HepG2 (cell line): ENCODE results near the gene PTGIS.

Experiments used
- CREB1 ChIP-seq, 2 experiments: fragments of 450-650 bp in 1 of 2; IDR thresholded peaks; 2 replicates each; pipeline ENCODE4 v1.6.1; 2016 to 2017; ENCODE audit warnings: control low read depth in 1 of 2, mild to moderate bottlenecking in 1 of 2, missing compliant biosample characterization in 1 of 2, missing genetic modification characterization in 1 of 2
- DNMT1 ChIP-seq: sonication (generic); formaldehyde crosslinking; IDR thresholded peaks from 2 replicates; pipeline ENCODE4 v1.5.1; 2020; ENCODE audit warnings: mild to moderate bottlenecking, missing genetic modification reagents
- JUN ChIP-seq: sonication (generic); formaldehyde crosslinking; IDR thresholded peaks from 2 replicates; pipeline ENCODE4 v1.4.0; 2020; ENCODE audit warnings: mild to moderate bottlenecking, missing genetic modification reagents
- KAT7 ChIP-seq: IDR thresholded peaks from 2 replicates; pipeline ENCODE4 v1.6.1; 2018; ENCODE audit warnings: borderline replicate concordance, missing compliant biosample characterization
- MTF2 ChIP-seq: sonication (generic); formaldehyde crosslinking; IDR thresholded peaks from 2 replicates; pipeline ENCODE4 v1.5.0; 2020; ENCODE audit warnings: missing genetic modification reagents, borderline replicate concordance
- POLR2A ChIP-seq, 2 experiments: IDR thresholded peaks; 2 replicates each; pipeline ENCODE4 v1.6.1; 2011; ENCODE audit warnings: low read depth in 2 of 2, low read length in 2 of 2, mild to moderate bottlenecking in 1 of 2, moderate library complexity in 1 of 2; ENCODE audit not compliant: insufficient read depth in 1 of 2
- PRDM15 ChIP-seq: sonication (generic); formaldehyde crosslinking; IDR thresholded peaks from 2 replicates; pipeline ENCODE4 v1.4.0; 2020; ENCODE audit warnings: missing genetic modification reagents
- REXO4 ChIP-seq: sonication (generic); formaldehyde crosslinking; IDR thresholded peaks from 2 replicates; pipeline ENCODE4 v1.8.0; 2022; ENCODE audit warnings: missing genetic modification reagents, mild to moderate bottlenecking, borderline replicate concordance
- SIN3A ChIP-seq: IDR thresholded peaks from 2 replicates; pipeline ENCODE4 v1.6.1; 2011; ENCODE audit warnings: low read depth, mild to moderate bottlenecking, control low read depth, low read length, borderline replicate concordance
- SMC3 ChIP-seq: IDR thresholded peaks from 2 replicates; pipeline ENCODE4 v1.6.1; 2011; ENCODE audit warnings: low read length, improper control_type of control experiment
- TFAP4 ChIP-seq: sonication (generic); IDR thresholded peaks from 2 replicates; pipeline ENCODE4 v1.6.1; 2016; ENCODE audit warnings: low read depth, borderline replicate concordance
- ZGPAT ChIP-seq: IDR thresholded peaks from 2 replicates; pipeline ENCODE4 v1.6.1; 2016; ENCODE audit warnings: mild to moderate bottlenecking
- ZKSCAN1 ChIP-seq: fragments of 150-350 bp; IDR thresholded peaks from 2 replicates; pipeline ENCODE4 v1.6.1; 2014; ENCODE audit warnings: low read length
- ZNF383 ChIP-seq: sonication (generic); formaldehyde crosslinking; IDR thresholded peaks from 2 replicates; pipeline ENCODE4 v1.4.0; 2020; ENCODE audit warnings: missing genetic modification reagents, mild to moderate bottlenecking, borderline replicate concordance

GRCh38 chr20:49471397-49471796, 96.5 kb downstream of the PTGIS start:
- TF ChIP-seq POLR2A (IDR thresholded peaks at IDR 0.05; ENCODE audit: insufficient read depth in 1 of 2, low read depth in 2 of 2, low read length in 2 of 2) (no peak), CREB1 (IDR thresholded peaks at IDR 0.05) (no peak), CREB1 (CRISPR knock-in tag; IDR thresholded peaks at IDR 0.05) (no peak), ZKSCAN1 (no peak), TFAP4 (no peak), JUN (CRISPR knock-in tag) (no peak), SMC3 (no peak), DNMT1 (CRISPR knock-in tag) (no peak), ZNF383 (no peak), ZGPAT (CRISPR knock-in tag) (no peak), SIN3A (no peak), PRDM15 (CRISPR knock-in tag) (no peak), KAT7 (CRISPR knock-in tag) (no peak), REXO4 (CRISPR knock-in tag) (no peak), MTF2 (CRISPR knock-in tag) (no peak)
